ENCODE data around the gene ATP1A1.

Gene ATP1A1

GRCh38 chr1:116414364-116414763 is 41.3 kb downstream of the ATP1A1 start:
- Histone ChIP-seq H3K27ac (ENCODE audit: extremely low read depth, low read depth, low read length) (no peak overlapping the region), H3K36me3 (ENCODE audit: control insufficient read depth in 2 of 2, insufficient read depth in 1 of 2, low read length in 2 of 2) (peaks cover 0 to under 1% of the 10 kb centered on the region in 2 experiments; a peak in 1 of 3 replicates), H3K9me3 (ENCODE audit: control insufficient read depth, insufficient read depth, low read depth, low read length) (no peaks in the 10 kb centered on the region), H3K4me1 (ENCODE audit: control insufficient read depth, insufficient read depth, low read length) (no peaks in the 10 kb centered on the region; the same call in 1 of the 2 replicates), H3K4me3 (ENCODE audit: low read depth, low read length) (no peak overlapping the region)
- POLR2A ChIA-PET = no interaction called here
- TF ChIP-seq ZBTB20 (tag by site-specific recombination; IDR thresholded peaks at IDR 0.05) (no peak), TSHZ1 (tag by site-specific recombination; IDR thresholded peaks at IDR 0.05; ENCODE audit: borderline replicate concordance) (no peak), ZBTB49 (tag by site-specific recombination; IDR thresholded peaks at IDR 0.05; ENCODE audit: low read depth) (no peak), BCL11B (tag by site-specific recombination; IDR thresholded peaks at IDR 0.05; ENCODE audit: low read depth) (no peak), ZNF114 (tag by site-specific recombination; IDR thresholded peaks at IDR 0.05) (no peak), HOXD13 (CRISPR knock-in tag; IDR thresholded peaks at IDR 0.05; ENCODE audit: borderline replicate concordance) (no peak), ZNF518A (tag by site-specific recombination; conservative IDR thresholded peaks at IDR 0.05; ENCODE audit: low read depth) (no peak), ZNF214 (tag by site-specific recombination; IDR thresholded peaks at IDR 0.05; ENCODE audit: borderline replicate concordance) (no peak), ZNF654 (tag by site-specific recombination; IDR thresholded peaks at IDR 0.05; ENCODE audit: low read depth) (no peak), ZNF548 (tag by site-specific recombination; IDR thresholded peaks at IDR 0.05) (no peak), MEIS1 (CRISPR knock-in tag; IDR thresholded peaks at IDR 0.05; ENCODE audit: borderline replicate concordance) (no peak), ZBTB8A (tag by site-specific recombination; IDR thresholded peaks at IDR 0.05) (no peak), BCL6B (tag by site-specific recombination; IDR thresholded peaks at IDR 0.05) (no peak), INSM2 (tag by site-specific recombination; IDR thresholded peaks at IDR 0.05) (no peak), ZNF792 (tag by site-specific recombination; IDR thresholded peaks at IDR 0.05) (no peak), ZNF391 (tag by site-specific recombination; IDR thresholded peaks at IDR 0.05; ENCODE audit: borderline replicate concordance, low read depth) (no peak)
- CTCF ChIA-PET = interaction anchor here (0.6 kb wide), 2 partner anchors 275 to 714 kb away, joined by 3 to 4 read pairs; no protein-coding TSS in a partner anchor
